SU-DHL-6 (cell line): ENCODE measurements around the gene COQ5.

Experiments used
- EZH2phosphoT487 ChIP-seq: fragments of 200-600 bp; sonication (generic), shearing (Covaris generic); conservative IDR thresholded peaks from 2 replicates; pipeline ENCODE4 v1.6.1; 2018; ENCODE audit warnings: mild to moderate bottlenecking, antibody characterized with exemption, low read length, moderate library complexity, mixed read lengths
- TF ChIP-seq, protein P1 (sequence below): fragments of 200-600 bp; sonication (generic); IDR thresholded peaks from one replicate; pipeline ENCODE4 v1.5.1; 2017; ENCODE audit warnings: antibody characterized with exemption, mild to moderate bottlenecking, low read length, moderate library complexity; ENCODE audit not compliant: insufficient read depth, poor library complexity, severe bottlenecking

DNA sequence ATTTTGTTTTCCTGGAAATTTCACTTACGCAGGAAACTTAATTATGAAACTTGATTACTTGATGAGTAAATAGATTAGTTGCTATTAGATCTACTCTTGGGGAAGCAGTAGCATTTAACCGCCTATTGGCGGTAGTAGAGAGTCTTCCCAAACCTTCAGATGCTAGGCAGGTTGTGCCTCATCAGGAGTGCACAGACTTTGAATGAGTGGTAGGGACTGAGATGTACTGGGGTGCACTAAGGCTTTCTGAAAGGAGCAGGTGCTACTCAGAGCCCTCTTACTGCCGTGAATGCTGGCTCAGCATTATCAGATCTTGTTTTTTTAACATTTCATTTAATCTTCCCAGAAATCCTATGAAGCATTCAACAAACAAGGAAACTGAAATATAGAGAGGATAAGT is 75.0 kb downstream of the COQ5 start:
- TF ChIP-seq, protein P1, sequence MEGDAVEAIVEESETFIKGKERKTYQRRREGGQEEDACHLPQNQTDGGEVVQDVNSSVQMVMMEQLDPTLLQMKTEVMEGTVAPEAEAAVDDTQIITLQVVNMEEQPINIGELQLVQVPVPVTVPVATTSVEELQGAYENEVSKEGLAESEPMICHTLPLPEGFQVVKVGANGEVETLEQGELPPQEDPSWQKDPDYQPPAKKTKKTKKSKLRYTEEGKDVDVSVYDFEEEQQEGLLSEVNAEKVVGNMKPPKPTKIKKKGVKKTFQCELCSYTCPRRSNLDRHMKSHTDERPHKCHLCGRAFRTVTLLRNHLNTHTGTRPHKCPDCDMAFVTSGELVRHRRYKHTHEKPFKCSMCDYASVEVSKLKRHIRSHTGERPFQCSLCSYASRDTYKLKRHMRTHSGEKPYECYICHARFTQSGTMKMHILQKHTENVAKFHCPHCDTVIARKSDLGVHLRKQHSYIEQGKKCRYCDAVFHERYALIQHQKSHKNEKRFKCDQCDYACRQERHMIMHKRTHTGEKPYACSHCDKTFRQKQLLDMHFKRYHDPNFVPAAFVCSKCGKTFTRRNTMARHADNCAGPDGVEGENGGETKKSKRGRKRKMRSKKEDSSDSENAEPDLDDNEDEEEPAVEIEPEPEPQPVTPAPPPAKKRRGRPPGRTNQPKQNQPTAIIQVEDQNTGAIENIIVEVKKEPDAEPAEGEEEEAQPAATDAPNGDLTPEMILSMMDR, result peak; percentile 62
- TF ChIP-seq EZH2phosphoT487, result no peak
